GM12872 (cell line): ENCODE results near the gene GJD3.

Source experiments
- TF ChIP-seq, protein P1 (sequence below): IDR thresholded peaks from 3 replicates; pipeline ENCODE4 v1.5.1; 2011; ENCODE audit warnings: low read depth, mild to moderate bottlenecking, low read length, moderate library complexity; ENCODE audit not compliant: insufficient read depth

The GJD3 gene

GRCh38 chr17:40346765-40347158 is 17.8 kb downstream of the GJD3 start:
- TF ChIP-seq, protein P1, sequence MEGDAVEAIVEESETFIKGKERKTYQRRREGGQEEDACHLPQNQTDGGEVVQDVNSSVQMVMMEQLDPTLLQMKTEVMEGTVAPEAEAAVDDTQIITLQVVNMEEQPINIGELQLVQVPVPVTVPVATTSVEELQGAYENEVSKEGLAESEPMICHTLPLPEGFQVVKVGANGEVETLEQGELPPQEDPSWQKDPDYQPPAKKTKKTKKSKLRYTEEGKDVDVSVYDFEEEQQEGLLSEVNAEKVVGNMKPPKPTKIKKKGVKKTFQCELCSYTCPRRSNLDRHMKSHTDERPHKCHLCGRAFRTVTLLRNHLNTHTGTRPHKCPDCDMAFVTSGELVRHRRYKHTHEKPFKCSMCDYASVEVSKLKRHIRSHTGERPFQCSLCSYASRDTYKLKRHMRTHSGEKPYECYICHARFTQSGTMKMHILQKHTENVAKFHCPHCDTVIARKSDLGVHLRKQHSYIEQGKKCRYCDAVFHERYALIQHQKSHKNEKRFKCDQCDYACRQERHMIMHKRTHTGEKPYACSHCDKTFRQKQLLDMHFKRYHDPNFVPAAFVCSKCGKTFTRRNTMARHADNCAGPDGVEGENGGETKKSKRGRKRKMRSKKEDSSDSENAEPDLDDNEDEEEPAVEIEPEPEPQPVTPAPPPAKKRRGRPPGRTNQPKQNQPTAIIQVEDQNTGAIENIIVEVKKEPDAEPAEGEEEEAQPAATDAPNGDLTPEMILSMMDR = no peak

- TF ChIP-seq, protein P1 = no peak
Observed at GRCh38 chr17:40345994-40346764, 18.4 kb downstream of the GJD3 start.

- TF ChIP-seq, protein P1 = no peak
Observed at GRCh38 chr17:40345161-40345993, 19.2 kb downstream of the GJD3 start.

GRCh38 chr17:40344421-40345160 is 19.9 kb downstream of the GJD3 start:
- TF ChIP-seq, protein P1 = no peak

DNA sequence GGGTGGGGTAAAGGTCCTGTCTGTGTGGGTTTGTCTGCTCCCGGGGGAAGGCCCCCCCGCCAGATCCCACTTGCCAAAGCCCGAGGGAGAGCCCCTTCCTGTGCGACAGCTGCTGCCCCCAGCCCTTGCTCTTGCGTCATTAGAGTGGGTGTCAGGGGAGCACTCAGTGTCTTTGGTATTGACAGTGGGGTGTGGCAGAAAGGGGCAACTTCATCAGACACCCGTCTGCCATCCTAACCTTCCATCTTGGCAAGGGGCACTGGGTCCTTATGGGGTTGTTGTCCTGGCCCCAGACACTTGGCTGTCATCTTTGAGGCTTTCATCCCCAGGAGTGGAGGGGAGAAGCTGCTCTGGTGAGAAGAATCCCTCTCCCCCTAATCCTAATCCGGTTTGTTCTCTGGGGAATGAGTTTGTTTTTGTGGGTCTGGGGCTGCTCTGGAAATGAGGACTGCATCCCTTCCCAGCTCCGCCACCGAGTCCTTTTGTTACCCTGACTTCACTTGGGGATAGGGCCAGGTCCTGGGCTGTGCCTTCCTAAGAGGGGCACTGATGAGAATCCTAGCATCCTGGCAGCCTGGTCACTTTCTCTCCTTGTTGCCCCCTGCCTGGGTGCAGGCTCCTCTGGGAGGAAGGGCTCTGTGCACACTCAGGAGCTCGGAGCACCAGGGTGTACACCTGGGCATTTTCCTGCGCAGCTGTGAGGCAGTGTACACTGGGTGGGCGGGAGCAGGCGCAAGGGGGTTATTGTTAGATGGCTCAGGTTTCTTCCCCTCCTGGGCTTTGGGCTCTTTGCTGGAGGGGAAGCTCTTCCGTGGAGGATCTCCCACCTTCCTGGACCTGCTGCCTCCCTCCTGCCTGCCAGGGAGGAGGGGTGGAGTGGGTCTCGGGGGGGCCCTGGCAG is 21.1 kb downstream of the GJD3 start:
- TF ChIP-seq, protein P1 = no peak

DNA sequence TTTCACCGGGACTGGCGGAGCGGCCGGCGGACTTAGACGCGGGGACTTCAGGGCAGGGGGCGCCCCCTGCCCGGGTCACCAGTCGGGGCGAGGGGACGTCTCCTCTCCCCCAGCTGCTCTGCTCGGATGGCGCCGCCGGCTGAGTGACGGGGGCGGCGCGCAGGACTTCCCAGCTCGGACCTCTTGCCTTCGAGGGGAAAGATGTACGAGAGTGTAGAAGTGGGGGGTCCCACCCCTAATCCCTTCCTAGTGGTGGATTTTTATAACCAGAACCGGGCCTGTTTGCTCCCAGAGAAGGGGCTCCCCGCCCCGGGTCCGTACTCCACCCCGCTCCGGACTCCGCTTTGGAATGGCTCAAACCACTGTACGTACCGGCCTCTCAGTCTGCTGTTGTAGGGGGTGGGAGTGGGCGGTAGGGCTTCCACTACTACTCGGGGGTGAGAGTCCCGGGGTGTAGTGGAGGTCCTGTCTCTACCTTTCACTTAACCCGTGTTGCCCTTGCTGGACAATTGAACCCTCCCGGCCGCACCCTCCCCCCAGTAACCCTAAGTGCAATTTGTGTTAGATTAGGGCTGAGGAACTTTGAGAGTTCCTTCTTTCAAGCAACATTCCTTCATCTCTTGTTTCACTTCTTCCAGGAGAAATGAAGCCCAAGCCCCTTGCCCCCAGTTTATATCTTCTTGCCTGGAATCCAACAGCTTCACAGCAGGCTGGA is 21.9 kb downstream of the GJD3 start:
- TF ChIP-seq, protein P1 = no peak
